RCC 7860 (cell line): Measurements from ENCODE around the gene ERP27.

Experiments
- DNase-seq: peaks from one replicate; pipeline ENCODE4 v3.0.0-alpha.2; 2015; ENCODE audit warnings: low spot score
- FAIRE-seq: peaks from 2 replicates; lab custom pipeline; 2012; peaks lifted over from hg19 to GRCh38; lab: Jason Lieb, UNC

ERP27 gene

DNA sequence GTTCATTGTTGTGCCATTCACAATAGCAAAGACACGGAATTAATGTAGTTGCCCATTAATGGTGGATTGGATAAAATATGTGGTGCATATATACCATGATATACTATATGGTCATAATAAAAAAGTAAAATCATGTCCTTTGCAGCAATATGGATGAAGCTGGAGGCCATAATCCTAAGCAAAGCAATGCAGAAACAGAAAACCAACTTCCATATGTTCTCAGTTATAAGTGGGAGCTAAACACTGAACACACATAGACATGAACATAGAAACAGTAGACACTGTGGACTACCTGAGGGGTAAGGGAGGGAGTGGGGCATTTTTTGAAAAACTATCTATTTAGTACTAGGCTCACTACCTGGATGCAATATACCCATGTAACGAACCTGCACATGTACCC lies 3.0 kb upstream of the ERP27 start:
- DNase-seq (no peak), FAIRE-seq (no peak)

DNA sequence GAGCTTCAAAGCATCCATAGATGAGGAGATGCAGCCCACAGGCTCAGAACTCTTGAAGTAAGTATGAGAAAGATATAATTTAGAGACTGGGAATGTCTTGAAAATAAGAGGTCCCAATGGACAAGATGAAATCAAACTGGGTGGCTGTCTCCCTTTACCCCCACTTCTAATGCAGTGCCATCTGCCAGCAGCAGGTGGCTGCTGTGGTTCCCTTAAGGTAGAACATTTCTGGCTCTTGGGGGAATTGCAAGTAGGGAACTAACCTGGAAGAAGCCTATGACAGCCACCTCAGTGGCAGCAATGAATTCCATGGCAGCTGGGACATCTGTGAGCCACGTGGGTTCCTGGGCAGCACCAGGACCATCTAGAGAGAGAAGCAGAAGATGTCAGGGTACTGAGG lies 648 bp downstream of the ERP27 start:
- no peak for FAIRE-seq
- no peak for DNase-seq

DNA sequence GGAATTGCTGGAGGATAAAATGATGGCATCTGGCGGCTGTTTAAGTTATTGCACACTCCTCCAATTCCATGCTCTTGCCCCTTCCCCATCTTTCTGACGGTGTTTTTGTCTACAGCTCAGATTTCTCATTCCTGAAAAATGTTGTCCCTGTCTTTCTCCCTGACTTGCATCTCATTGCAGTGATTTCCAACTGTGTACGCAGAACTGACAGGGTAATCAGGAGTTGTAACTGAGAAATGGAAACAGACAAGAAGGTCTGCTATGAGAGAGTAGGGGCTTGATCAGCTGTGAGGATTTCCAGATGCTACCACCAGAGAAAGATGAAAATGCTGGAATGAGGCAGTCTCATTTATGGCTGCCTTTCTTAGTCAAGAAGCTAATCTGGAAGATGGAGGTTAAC lies 1.3 kb downstream of the ERP27 start:
- FAIRE-seq = no peak
- no peak for DNase-seq

DNA sequence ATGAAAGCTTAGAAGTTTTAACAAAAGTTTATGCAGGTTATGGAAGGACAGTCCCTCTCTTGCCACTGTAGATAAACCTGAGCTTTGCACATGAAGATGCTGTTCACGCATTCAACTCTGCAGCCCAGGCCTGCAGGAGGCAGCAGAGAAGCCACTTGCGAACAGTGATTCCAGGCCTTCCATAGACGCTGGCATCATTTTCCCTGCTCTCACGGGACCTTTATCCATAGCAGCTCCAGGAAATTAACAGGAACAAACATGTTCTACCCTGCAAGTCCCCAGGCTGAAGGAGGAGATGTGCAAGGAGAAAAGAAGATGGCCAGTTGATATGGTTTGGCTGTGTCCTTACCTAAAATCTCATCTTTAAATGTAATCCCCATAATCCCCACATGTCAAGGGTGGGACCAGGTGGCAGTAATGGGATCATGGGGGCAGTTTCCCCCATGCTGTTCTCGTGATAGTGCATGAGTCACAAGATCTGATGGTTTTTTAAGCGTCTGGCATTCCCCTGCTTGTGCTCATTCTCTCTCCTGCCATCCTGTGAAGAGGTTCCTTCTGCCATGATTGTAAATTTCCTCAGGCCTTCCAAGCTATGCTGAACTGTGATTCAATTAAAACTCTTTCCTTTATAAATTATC lies 2.0 kb downstream of the ERP27 start:
- FAIRE-seq (no peak), DNase-seq (no peak)

DNA sequence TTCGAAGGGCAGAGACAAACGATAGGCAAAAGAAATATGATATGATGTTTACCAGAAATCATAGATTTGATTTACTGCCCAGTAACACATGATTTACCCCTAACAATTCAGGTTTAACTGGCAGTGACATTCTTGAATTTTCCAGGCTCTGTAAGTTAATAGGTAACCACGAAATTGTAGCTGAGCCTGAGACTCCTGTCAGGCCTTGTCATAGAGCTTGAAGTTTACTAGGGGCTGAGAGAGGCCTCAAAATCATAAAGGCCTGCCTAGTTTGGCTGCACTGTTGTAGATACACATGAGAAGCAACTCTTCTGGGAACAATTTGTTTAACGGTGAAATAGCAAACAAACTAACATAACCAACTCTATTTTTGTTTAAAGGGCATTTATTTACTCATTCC lies 3.3 kb downstream of the ERP27 start:
- no peak for FAIRE-seq
- no peak for DNase-seq

DNA sequence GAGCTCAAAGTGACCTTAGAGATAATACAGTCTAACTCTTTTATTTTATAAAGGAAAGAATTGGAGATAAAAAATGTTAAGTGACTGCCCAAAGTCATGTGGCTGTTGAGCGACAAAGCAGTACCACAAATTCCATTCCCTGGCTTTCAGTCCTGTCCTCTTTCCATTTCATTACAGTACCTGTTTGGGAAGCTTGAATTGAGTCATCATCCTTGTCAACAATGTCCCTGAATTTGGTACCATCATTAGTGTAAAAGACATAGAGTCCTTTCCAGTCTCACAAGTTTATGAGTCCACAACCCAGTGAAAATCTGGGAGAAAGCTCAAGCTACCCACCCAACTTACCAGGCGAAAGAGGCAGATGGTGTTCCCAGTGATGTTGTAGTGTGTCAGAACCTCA lies 3.8 kb downstream of the ERP27 start:
- DNase-seq (no peak), FAIRE-seq (no peak)

DNA sequence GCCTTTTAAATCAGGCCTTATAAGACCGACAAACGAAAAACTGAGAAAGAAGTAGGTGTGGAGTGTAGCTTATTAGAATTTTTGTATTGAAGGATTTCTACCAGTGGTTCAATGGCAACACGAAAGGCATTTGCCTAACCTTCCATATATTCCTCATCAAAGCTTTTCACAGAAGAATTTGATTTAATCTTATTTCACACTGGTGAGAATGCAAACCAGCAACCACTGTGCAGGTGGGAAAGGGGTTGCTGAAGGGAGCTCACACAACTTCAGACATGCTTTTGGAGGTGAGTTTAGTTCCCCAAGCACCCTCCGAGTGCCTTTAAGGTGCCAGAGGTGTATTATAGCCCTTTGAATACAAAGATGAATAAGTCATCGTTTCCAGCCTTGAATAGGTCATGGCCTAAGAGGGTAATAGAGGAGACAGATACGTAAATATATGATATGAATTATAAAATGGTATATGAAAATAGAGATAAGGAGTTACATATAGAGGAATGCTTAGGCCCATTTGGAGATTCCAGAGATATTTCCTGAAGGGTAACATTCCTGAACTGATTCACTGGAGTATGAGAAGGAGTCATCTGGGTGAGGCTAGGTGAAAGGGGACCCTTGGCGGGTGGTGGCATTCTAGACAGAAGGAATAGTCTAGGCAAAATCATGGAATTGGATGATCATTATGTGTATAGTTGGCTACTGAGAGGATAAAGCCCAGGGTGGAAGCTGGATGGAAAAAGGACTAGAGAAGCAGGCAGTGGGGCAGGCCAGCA lies 6.4 kb downstream of the ERP27 start:
- DNase-seq = no peak
- FAIRE-seq = no peak

DNA sequence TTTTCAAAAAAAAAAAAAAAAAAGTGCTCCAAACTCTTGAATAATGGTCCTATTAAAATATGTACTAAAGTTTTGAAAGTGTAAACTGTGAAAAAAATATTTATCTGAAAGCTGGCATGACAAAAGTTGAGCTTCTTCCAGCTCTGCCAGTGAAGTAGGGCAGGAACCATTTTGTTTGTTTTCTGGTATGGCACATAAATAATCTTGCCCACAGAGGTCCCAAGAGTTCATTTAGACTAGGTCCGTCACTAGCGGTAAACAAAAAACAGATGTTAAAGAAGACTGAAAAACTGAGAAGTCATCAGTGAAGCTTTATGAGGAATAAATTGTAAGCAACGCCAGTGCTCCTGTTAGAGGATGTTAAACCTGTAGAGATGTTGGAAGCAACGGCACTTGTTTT lies 7.0 kb downstream of the ERP27 start:
- FAIRE-seq (no peak), DNase-seq (no peak)

DNA sequence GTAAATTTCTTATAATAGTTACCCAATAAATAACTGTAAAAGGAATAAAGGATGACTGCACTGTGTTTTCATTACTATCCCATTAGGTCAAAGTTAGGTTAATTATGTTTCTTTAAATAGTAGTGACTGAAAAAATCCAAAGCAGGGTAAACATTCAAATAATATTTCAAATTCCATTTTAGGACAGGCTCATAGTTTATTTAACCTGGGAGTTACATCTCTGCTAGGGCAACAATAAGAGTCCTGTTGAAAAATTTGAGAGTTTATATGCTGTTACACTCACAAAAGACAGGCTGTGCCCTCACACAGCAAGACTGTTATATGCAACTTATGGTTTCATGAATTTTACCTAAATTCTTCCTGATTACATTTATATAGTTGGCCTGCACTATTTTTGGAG lies 8.0 kb downstream of the ERP27 start:
- FAIRE-seq (no peak), DNase-seq (no peak)

DNA sequence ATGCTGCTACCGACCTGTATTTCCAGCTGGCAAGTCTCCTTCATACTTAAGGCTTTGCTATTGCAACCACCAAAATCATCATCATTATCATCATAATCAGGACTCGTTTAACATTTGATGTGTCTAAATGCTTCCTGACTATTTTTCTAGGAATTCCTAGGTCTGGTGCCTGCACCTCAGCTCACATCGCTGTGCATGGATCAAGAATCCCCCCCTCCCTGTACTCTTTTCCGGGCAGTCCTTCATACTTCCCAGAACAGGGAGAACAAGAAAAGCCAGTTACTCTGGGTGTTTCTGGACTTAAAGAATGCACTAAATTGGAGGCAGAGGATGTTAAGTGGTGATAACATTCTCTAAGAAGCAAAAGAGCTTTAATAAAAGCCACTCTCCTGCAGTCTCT lies 9.4 kb downstream of the ERP27 start:
- DNase-seq (no peak), FAIRE-seq (no peak)

DNA sequence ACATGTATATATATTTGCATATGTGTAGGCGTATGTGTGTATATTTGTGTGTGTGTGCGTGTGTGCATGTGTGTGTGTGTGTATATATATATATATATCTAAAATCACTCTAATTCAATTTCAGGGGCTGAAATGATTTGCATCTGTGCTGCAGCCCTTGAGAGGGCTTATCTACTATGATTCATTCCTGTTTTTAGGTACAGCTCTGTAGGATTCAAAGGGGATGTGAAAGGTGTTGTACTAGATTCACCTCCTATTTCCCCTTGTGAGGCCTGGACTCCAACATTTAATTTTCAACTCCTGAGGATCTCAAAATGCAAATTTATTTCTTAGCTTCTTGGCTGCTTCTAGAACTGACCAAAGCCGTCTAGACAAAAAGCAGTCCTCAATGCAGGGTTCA lies 11.1 kb downstream of the ERP27 start:
- FAIRE-seq (no peak), DNase-seq (no peak)

DNA sequence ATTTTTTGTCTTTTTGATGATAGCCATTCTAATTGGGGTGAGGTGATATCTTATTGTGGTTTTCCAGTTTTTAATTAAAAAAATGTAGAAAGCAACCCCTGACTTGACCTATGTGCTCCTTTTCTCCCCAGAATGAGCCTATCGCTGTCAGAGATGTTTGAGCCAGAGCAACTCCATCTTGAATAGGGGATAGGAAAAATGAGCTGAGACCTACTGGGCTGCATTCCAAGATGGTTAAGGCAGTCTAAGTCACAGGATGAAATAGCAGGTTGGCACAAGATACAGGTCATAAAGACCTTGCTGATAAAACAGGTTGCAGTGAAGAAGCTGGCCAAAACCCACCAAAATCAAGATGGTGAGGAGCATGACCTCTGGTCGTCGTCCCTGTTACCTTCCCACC lies 13.8 kb downstream of the ERP27 start:
- FAIRE-seq = no peak
- DNase-seq = no peak

DNA sequence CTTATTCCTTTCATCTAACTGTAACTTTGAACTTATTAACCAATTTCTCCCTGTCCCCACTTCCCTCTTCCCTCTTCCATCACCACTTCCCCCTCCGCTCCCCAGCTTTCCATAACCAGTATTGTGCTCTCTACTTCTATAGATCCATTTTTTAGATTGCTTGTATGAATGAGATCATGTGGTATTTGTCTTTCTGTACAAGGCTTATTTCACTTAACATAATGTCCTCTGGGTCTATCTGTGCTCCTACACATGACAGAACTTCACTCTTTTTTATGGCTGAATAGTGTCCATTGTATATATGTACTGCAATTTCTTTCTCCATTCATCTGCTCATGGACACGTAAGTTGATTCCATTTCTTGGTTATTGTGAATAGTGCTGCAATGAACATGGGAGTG lies 14.4 kb downstream of the ERP27 start:
- no peak for DNase-seq
- no peak for FAIRE-seq

DNA sequence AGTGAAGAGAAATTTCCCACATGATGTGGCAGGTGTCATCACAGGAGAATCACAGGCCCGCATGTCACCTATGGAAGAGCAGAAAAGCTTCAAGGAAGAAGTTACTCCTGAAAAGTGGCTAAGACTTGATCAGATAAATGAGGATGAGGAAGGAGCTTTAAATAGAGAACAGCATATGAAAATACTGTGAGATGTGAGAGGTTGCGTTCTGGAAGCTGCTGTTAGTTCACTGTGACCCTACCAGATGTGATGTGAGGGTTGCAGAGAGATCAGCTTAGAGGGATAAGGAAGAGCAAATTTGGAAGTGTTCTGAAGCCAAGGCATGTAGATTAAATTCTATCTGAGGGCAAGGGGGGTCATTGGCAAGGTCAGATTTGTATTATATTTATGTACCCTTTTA lies 17.1 kb downstream of the ERP27 start:
- FAIRE-seq (no peak), DNase-seq (no peak)

DNA sequence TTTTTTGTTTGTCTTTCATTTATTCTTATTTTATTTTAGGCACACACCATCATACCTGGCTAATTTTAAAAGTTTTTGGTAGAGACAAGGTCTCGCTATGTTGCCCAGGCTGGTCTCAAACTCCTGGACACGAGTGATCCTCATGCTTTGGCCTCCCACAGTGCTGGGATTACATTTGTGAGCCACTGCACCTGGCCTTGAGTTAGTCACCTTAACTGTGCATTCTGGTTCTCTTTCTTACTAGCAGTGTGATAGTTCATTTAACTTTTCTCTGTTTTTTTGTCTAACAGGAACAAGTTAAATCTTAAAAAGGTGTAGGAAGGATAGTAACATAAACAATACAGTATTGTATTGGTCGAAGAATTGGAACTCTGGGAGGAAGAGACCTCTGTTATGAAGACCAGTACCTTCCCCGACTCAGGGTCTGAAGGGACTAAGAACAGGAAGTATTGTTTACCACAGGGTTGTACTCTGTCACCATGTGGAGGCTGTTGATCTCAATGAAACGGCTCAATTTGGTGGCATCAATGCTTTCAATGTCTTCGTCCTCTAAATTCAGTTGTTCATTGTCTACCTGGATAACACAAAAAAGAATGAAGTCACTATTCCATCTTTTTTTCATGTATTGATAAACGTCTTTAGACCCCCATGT lies 17.7 kb downstream of the ERP27 start:
- DNase-seq (no peak), FAIRE-seq (no peak)

DNA sequence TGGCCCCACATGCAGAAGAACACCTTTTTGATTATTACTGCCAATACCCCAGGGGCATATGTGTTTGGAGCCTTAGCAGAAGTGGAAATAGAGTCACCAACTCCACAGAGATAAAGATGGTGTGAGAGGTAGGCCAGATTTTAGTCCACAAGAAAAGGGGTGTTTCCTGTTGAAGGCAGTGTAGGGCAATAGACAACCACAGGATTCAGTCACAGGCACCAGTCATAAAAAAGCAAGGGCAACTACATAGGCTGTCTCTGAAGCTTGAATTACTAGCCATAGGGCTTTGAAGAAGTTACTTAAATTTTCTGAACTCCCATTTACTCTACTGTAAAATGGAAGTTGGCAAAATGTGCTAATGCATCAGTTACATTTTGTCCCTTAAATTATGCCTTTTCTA lies 18.9 kb downstream of the ERP27 start:
- FAIRE-seq (no peak), DNase-seq (no peak)

DNA sequence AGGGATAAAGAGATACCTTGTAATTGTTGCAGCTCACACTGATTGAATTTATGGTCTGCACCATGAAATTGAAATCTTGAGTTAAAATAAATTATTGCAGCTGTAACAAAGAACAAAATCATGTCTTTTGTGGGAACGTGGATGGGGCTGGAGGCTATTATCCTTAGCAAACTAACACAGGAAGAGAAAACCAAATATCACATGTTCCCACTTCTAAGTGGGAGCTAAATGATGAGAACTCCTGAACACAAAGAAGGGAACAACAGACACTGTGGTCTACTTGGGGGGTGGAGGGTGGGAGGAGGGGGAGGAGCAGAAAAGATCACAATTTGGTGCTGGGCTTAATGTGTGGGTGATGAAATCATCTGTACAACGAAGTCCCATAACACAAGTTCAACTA lies 22.6 kb downstream of the ERP27 start:
- FAIRE-seq (no peak), DNase-seq (no peak)

DNA sequence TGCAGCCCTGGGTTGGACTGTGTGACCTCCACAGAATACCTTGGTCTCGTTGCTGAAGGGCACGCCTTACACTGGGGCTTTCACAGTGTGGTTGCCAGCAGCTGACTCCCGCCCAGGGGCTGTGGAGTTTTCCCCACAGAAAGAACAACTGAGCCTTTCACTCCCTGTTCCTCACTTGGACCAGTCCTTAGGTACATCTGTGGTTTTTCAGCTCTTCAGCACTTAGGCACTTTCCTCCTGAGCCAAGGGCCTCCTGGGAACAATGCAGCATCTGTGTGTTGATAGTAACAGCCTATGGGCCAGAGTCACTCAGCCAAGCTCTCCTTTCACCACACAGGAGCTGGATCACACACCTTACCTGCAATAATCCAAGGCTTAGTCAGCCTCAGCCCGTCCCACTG lies 25.0 kb downstream of the ERP27 start:
- no peak for DNase-seq
- no peak for FAIRE-seq

DNA sequence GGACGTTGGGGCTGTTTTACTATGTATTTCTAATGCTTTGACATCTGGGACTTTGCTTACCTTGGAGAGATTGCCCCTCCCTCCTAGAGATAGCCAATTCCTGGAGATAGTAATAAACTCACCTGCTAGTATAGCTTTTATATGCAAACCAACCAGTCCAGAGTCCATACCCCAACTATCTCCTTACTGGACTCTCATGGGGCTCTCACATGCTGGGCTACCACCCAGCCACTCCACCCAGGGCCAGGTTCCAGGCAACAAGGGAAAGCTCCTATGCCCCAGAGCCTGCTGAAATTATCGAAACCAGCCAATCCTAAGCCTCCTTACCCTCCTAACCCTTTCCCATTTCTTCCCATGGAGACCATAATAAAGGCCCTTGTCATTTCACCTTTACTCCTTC lies 27.2 kb downstream of the ERP27 start:
- DNase-seq (no peak), FAIRE-seq (no peak)

DNA sequence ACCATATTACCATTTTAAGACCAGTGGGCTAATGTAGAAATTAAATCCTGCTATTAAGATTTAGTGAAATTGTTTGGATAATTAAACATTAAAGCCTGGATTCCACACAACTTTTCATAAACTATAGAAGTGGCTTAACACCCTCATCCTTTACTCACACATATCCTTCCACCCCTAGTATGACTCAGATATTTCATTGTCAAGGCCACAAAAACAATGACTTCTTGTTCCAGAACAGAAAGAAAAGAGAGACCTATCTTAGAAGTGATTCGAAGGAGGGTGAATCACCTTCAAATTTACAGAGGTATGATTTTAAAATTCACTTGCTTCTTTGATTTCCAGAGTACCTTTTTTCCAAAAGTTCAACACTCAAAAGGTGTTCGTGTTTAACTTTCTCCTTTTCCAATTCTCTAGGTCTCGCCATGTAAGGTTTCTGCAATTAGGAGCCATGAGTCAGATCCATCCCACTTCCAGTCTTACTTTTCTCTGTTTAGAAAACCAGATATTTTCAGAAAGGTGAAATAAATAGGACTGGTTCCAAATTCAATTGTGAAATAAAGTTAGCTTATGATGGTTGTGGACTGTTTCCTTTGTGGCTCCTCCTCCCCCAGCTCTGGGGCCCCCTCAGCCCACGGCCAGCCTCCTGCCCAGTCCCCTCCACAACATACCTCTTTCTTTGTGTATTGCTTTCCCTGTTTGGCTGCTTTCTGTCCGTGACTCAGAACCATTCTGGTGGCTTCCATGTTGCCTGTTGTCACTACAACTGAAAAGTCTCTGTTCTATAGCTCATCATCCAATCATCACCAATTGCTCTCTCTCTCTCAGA lies 28.0 kb downstream of the ERP27 start:
- FAIRE-seq (no peak), DNase-seq (peak; percentile 32)

DNA sequence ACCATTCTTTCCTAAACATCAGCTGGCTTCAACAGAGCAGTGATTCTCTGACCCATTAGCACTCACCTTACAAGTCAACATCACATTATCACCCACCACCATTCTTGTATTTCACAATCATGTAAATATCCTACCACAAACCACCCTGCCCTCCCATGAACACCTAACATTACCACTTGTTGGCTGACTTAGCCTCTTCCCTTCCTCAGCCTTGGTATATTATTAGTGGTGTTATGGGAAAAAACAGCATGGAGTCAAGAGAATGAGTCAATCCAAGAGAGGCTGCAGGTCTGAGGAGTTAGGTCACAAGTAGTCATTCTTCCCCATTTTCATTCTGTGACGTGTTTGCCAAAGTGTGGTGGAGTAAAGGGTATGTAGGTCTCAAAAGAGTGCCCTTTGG lies 30.4 kb downstream of the ERP27 start:
- FAIRE-seq = no peak
- no peak for DNase-seq

DNA sequence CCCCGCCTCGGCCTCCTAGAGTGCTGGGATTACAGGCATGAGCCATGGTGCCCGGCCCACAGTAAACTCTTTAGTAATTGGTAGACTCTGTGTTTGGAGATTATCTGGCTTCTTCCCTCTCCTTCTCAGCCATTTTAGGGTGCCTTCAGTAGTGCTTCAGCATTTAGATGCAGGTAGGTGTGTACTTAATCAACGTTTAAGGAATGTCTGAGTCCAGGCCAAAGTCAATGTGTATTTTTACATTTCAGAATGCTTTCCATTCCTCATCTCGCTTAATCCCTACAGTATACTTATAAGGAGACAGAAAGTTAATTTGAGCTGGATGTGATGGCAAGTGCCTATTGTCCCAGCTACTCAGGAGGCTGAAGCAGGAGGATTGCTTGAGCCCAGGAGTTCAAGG lies 32.2 kb downstream of the ERP27 start:
- FAIRE-seq (no peak), DNase-seq (no peak)
